H1 (cell line): Measurements from ENCODE around the gene DCHS1. TPM values are rescaled to one million over a fixed set of nuclear protein-coding genes. Genes with fewer than 3 reads are reported as not detected.
A peak's percentile ranks its signal among the peaks of the same experiment; 100 is the strongest.

Experiments used
- CTCF ChIA-PET: fragments of 300-600 bp; sonication (Branson Sonifier 250); formaldehyde crosslinking; loops from one replicate; lab custom pipeline; 2021; ENCODE audit not compliant: partially characterized antibody; lab: Charles Lee
- POLR2A ChIA-PET: fragments of 300-600 bp; sonication (Branson Sonifier 250); formaldehyde crosslinking; loops from one replicate; lab custom pipeline; 2021; ENCODE audit warnings: inconsistent platforms; ENCODE audit not compliant: partially characterized antibody; lab: Charles Lee
- DNase-seq, 2 experiments: peaks; one replicate each; pipeline versions ENCODE4 v3.0.0 to v3.0.0-alpha.2; 2010 to 2022; ENCODE audit warnings: low spot score in 2 of 2, low read depth in 1 of 2, mixed read lengths in 1 of 2
- FAIRE-seq: peaks from 2 replicates; lab custom pipeline; 2011; peaks lifted over from hg19 to GRCh38; lab: Jason Lieb, UNC
- H2AFZ ChIP-seq: 2 replicates; pipeline ENCODE4 v1.8.1; 2012; ENCODE audit warnings: low read length, inconsistent platforms
- H2AK5ac ChIP-seq: 2 replicates; pipeline ENCODE4 v1.6.1; 2013; ENCODE audit warnings: low read depth, low read length
- H2BK120ac ChIP-seq: replicated peaks from 2 replicates; pipeline ENCODE3; 2013; ENCODE audit warnings: low read depth, low read length, inconsistent platforms
- H2BK12ac ChIP-seq: 2 replicates; pipeline ENCODE4 v1.6.1; 2013; ENCODE audit warnings: low read depth, low read length
- H2BK15ac ChIP-seq: 2 replicates; pipeline ENCODE4 v1.6.1; 2013; ENCODE audit warnings: low read length
- H2BK20ac ChIP-seq: 2 replicates; pipeline ENCODE4 v1.6.1; 2013; ENCODE audit warnings: low read length
- H2BK5ac ChIP-seq: 2 replicates; pipeline ENCODE4 v1.6.1; 2013; ENCODE audit warnings: low read depth, low read length
- H3K14ac ChIP-seq: 2 replicates; pipeline ENCODE4 v1.6.1; 2013; ENCODE audit warnings: inconsistent platforms; ENCODE audit not compliant: insufficient read length
- H3K18ac ChIP-seq: 2 replicates; pipeline ENCODE4 v1.6.1; 2013; ENCODE audit warnings: low read length; ENCODE audit errors: extremely low read depth
- H3K23ac ChIP-seq: 2 replicates; pipeline ENCODE4 v1.6.1; 2013; ENCODE audit warnings: inconsistent platforms; ENCODE audit not compliant: insufficient read length
- H3K23me2 ChIP-seq: 2 replicates; pipeline ENCODE4 v1.6.1; 2013; ENCODE audit warnings: low read depth, low read length
- H3K27ac ChIP-seq: 2 replicates; pipeline ENCODE4 v1.6.1; 2011; ENCODE audit warnings: low read depth, low read length, inconsistent platforms
- H3K27me3 ChIP-seq, 4 experiments: replicated peaks in 1 of 4; 1 replicate in 1 of 4; 2 replicates in 3 of 4; pipeline versions ENCODE4 v1.6.1 to v1.8.1; 2011 to 2013; ENCODE audit warnings: low read length in 3 of 4, mild to moderate bottlenecking in 3 of 4, inconsistent platforms in 2 of 4, mixed read lengths in 2 of 4, moderate library complexity in 1 of 4; ENCODE audit not compliant: control insufficient read depth in 3 of 4, insufficient read depth in 3 of 4; ENCODE audit errors: extremely low read depth in 1 of 4
- H3K36me3 ChIP-seq, 4 experiments: 2 replicates each; pipeline versions ENCODE4 v1.6.1 to v1.8.1; 2011 to 2013; ENCODE audit warnings: mild to moderate bottlenecking in 4 of 4, low read length in 3 of 4, moderate library complexity in 2 of 4, control low read depth in 1 of 4, inconsistent platforms in 1 of 4; ENCODE audit not compliant: insufficient read depth in 4 of 4, control insufficient read depth in 2 of 4
- H3K4ac ChIP-seq: replicated peaks from 2 replicates; pipeline ENCODE3; 2013; ENCODE audit warnings: low read length, low read depth, mixed read lengths, inconsistent platforms; ENCODE audit not compliant: insufficient read length
- H3K4me1 ChIP-seq, 4 experiments: replicated peaks in 1 of 4; 1 replicate in 1 of 4; 2 replicates in 3 of 4; pipeline versions ENCODE4 v1.6.1 to v1.8.1; 2011 to 2013; ENCODE audit warnings: low read length in 3 of 4, inconsistent platforms in 2 of 4, mixed read lengths in 1 of 4; ENCODE audit not compliant: insufficient read depth in 4 of 4, control insufficient read depth in 3 of 4
- H3K4me2 ChIP-seq, 2 experiments: 2 replicates each; pipeline versions ENCODE4 v1.6.1 to v1.8.1; 2011 to 2013; ENCODE audit warnings: low read depth in 2 of 2, low read length in 2 of 2, control low read depth in 1 of 2, inconsistent platforms in 1 of 2, mild to moderate bottlenecking in 1 of 2; ENCODE audit not compliant: insufficient read depth in 1 of 2
- H3K4me3 ChIP-seq, 4 experiments: fragments of 200-600, 300-600 bp in 1 of 4; sonication (generic), shearing (Covaris generic), sonication (Bioruptor Twin) in 1 of 4; 2 replicates each; pipeline versions ENCODE4 v1.5.1 to v1.8.1; 2011 to 2016; ENCODE audit warnings: low read length in 4 of 4, low read depth in 3 of 4, control low read depth in 2 of 4, inconsistent platforms in 2 of 4, mild to moderate bottlenecking in 2 of 4, mixed read lengths in 1 of 4, moderate library complexity in 1 of 4; ENCODE audit not compliant: insufficient read depth in 2 of 4; ENCODE audit errors: extremely low read depth in 1 of 4
- H3K56ac ChIP-seq: replicated peaks from 2 replicates; pipeline ENCODE3; 2013; ENCODE audit warnings: low read depth, mild to moderate bottlenecking, mixed read lengths, low read length, inconsistent platforms; ENCODE audit not compliant: insufficient read length
- H3K79me1 ChIP-seq: 2 replicates; pipeline ENCODE4 v1.6.1; 2013; ENCODE audit warnings: low read depth, low read length, control low read depth
- H3K79me2 ChIP-seq, 2 experiments: 2 replicates each; pipeline versions ENCODE4 v1.6.1 to v1.8.1; 2012 to 2013; ENCODE audit warnings: low read length in 2 of 2, mild to moderate bottlenecking in 2 of 2, inconsistent platforms in 1 of 2; ENCODE audit not compliant: insufficient read depth in 2 of 2, control insufficient read depth in 1 of 2
- H3K9ac ChIP-seq, 4 experiments: replicated peaks in 1 of 4; 1 replicate in 1 of 4; 2 replicates in 3 of 4; pipeline versions ENCODE4 v1.6.1 to v1.8.1; 2011 to 2013; ENCODE audit warnings: low read depth in 3 of 4, low read length in 3 of 4, control low read depth in 2 of 4, mild to moderate bottlenecking in 2 of 4, moderate library complexity in 2 of 4, inconsistent platforms in 1 of 4; ENCODE audit errors: extremely low read depth in 1 of 4
- H3K9me3 ChIP-seq, 2 experiments: 2 replicates each; pipeline versions ENCODE4 v1.6.1 to v1.8.1; 2012 to 2013; ENCODE audit warnings: mild to moderate bottlenecking in 2 of 2, moderate library complexity in 2 of 2, control low read depth in 1 of 2, inconsistent platforms in 1 of 2, low read depth in 1 of 2, low read length in 1 of 2, mixed read lengths in 1 of 2; ENCODE audit not compliant: insufficient read depth in 2 of 2
- H4K20me1 ChIP-seq, 2 experiments: replicated peaks in 1 of 2; 2 replicates each; pipeline versions ENCODE3 to v1.8.1; 2011 to 2013; ENCODE audit warnings: inconsistent platforms in 2 of 2, low read length in 2 of 2, mild to moderate bottlenecking in 1 of 2; ENCODE audit not compliant: insufficient read depth in 2 of 2, control insufficient read depth in 1 of 2
- H4K5ac ChIP-seq: 2 replicates; pipeline ENCODE4 v1.6.1; 2013; ENCODE audit warnings: low read length, low read depth, mixed read lengths, inconsistent platforms; ENCODE audit not compliant: insufficient read length
- H4K8ac ChIP-seq: 2 replicates; pipeline ENCODE4 v1.8.0; 2013; ENCODE audit warnings: mild to moderate bottlenecking, moderate library complexity, low read length, inconsistent platforms; ENCODE audit not compliant: insufficient read depth; ENCODE audit errors: extremely low read depth
- H4K91ac ChIP-seq: replicated peaks from 2 replicates; pipeline ENCODE3; 2013; ENCODE audit warnings: low read length, mixed read lengths, inconsistent platforms; ENCODE audit not compliant: insufficient read length
- BRCA1 ChIP-seq: IDR thresholded peaks from 2 replicates; pipeline ENCODE4 v1.6.1; 2012; ENCODE audit warnings: low read depth, low read length, improper control_type of control experiment
- RAD21 ChIP-seq, 2 experiments: IDR thresholded peaks in 1 of 2; conservative IDR thresholded peaks in 1 of 2; 2 replicates each; pipeline ENCODE4 v1.6.1; 2011; ENCODE audit warnings: low read depth in 2 of 2, low read length in 2 of 2, improper control_type of control experiment in 1 of 2, inconsistent platforms in 1 of 2, mild to moderate bottlenecking in 1 of 2, moderate library complexity in 1 of 2
- TAF1 ChIP-seq: IDR thresholded peaks from 2 replicates; pipeline ENCODE4 v1.6.1; 2011; ENCODE audit warnings: mild to moderate bottlenecking, low read depth, low read length
- whole genome bisulfite sequencing, 2 experiments: shearing (Covaris generic) in 1 of 2; methylation state at CpG; one replicate each; pipeline versions ENCODE4 v1.1.6 to v1.1.7; 2013 to 2015; ENCODE audit warnings: low lambda C conversion rate in 2 of 2, mixed read lengths in 2 of 2, inconsistent platforms in 1 of 2, low coverage in 1 of 2, missing lambda C conversion rate in 1 of 2; ENCODE audit not compliant: insufficient replicate concordance in 2 of 2, insufficient coverage in 1 of 2, insufficient read length in 1 of 2; ENCODE audit errors: extremely low coverage in 1 of 2, missing lambda C conversion rate in 1 of 2; 5-methylcytosine and 5-hydroxymethylcytosine counted together
- polyA plus RNA-seq, 7 experiments: library from polyadenylated mRNA; depleted of rRNA in 3 of 7; stranded (reverse) in 5 of 7; unstranded in 2 of 7; fragments of >200 nt in 5 of 7; fragments of 200-250 nt in 2 of 7; gene quantifications; 1 replicate in 5 of 7; 2 replicates in 1 of 7; 4 replicates in 1 of 7; pipeline versions ENCODE4 v1.2.1 to v1.2.3, GENCODE V29; 2011 to 2013; ENCODE audit warnings: missing spikeins in 2 of 7, mixed read lengths in 2 of 7
- total RNA-seq: library from RNA; stranded (reverse); fragmentation: NEBNext Ultra II Directional; extraction: Animal tissue kit (Norgen Biotek cat#: 25700); gene quantifications from 2 replicates; pipeline ENCODE4 v1.2.1, GENCODE V29; 2021

The DCHS1 gene
- total and polyA plus RNA-seq, 2 of the 8 experiments (the other 6 are each of a cell fraction or from before 2014, with no cell fraction given): 8.2 to 10.5 TPM

DNA sequence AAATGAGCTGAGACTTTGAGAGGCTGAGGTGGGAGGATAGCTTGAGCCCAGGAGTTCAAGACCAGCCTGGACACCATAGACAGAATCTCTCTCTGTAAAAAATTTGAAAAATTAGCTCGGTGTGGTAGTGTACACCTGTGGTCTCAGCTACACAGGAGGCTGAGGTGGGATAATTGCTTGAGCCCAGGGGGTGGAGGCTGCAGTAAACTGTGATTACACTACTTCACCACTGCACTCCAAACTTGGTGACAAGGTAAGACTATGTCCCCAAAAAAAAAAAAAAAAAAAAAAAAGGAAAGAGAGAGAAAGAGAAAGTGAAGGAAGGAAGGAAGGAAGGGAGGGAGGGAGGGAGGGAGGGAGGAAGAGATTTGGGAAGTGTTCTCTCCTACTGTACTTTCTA lies 77.5 kb downstream of the DCHS1 start:
- ChIA-PET POLR2A (interaction anchor here (1.4 kb wide), 1 partner anchor 16 kb away, joined by 3 read pairs; no protein-coding TSS in a partner anchor), CTCF (interaction anchor here (0.6 to 4.9 kb wide), 5 partner anchors 8 to 134 kb away, joined by 3 to 32 read pairs (median 5); partner anchors contain the start of gene TAF10)
- H3K4me2 ChIP-seq: no peak overlapping the region
- no peaks in the 10 kb centered on the region for H3K36me3 ChIP-seq
- H2BK120ac ChIP-seq: no peak overlapping the region
- no peak overlapping the region; the same call in 1 of the 2 replicates for H4K8ac ChIP-seq
- no peak overlapping the region for H2BK20ac ChIP-seq
- TF ChIP-seq BRCA1 (no peak), RAD21 (IDR thresholded peaks at IDR 0.05 in 1 of 2, conservative IDR thresholded peaks at IDR 0.05 in 1 of 2; ENCODE audit: low read depth in 2 of 2, low read length in 2 of 2) (no peak), TAF1 (no peak)
- no peak overlapping the region for H3K18ac ChIP-seq
- no peak overlapping the region for H3K4ac ChIP-seq
- no peak overlapping the region for H2AFZ ChIP-seq
- H4K20me1 ChIP-seq: no peaks in the 10 kb centered on the region
- no peak overlapping the region for H4K91ac ChIP-seq
- H4K5ac ChIP-seq: no peak overlapping the region
- H3K79me2 ChIP-seq: no peaks in the 10 kb centered on the region
- H3K23me2 ChIP-seq: no peaks in the 10 kb centered on the region; the same call in 1 of the 2 replicates
- FAIRE-seq (no peak), DNase-seq (peak in 1 of 2 experiments; percentile 28)
- H3K79me1 ChIP-seq: no peaks in the 10 kb centered on the region
- H2BK15ac ChIP-seq: no peak overlapping the region
- WGBS, 2 experiments: 100% methylated on average over 1 of the region's 1 CpG; no CpG with 5 or more reads in 1 of the 2 experiments
- H3K9ac ChIP-seq: no peak overlapping the region
- no peak overlapping the region for H2BK12ac ChIP-seq
- H3K4me1 ChIP-seq: no peaks in the 10 kb centered on the region
- H3K27ac ChIP-seq: no peak overlapping the region
- H3K23ac ChIP-seq: no peak overlapping the region
- H3K56ac ChIP-seq: no peak overlapping the region
- no peak overlapping the region for H3K4me3 ChIP-seq
- H3K14ac ChIP-seq: no peak overlapping the region
- no peaks in the 10 kb centered on the region for H3K9me3 ChIP-seq
- no peaks in the 10 kb centered on the region for H3K27me3 ChIP-seq
- no peak overlapping the region for H2AK5ac ChIP-seq
- H2BK5ac ChIP-seq: no peak overlapping the region
